ENCODE measurements around the gene RNASE11.
"Not testable (repeated sequence)": the region's sequence is repeated elsewhere in the genome, so short reads cannot be mapped to it uniquely, and the experiment has no call there.

GRCh38 chr14:20570720-20571119 lies 17.1 kb downstream of the RNASE11 start:
- TF ChIP-seq, protein P1, sequence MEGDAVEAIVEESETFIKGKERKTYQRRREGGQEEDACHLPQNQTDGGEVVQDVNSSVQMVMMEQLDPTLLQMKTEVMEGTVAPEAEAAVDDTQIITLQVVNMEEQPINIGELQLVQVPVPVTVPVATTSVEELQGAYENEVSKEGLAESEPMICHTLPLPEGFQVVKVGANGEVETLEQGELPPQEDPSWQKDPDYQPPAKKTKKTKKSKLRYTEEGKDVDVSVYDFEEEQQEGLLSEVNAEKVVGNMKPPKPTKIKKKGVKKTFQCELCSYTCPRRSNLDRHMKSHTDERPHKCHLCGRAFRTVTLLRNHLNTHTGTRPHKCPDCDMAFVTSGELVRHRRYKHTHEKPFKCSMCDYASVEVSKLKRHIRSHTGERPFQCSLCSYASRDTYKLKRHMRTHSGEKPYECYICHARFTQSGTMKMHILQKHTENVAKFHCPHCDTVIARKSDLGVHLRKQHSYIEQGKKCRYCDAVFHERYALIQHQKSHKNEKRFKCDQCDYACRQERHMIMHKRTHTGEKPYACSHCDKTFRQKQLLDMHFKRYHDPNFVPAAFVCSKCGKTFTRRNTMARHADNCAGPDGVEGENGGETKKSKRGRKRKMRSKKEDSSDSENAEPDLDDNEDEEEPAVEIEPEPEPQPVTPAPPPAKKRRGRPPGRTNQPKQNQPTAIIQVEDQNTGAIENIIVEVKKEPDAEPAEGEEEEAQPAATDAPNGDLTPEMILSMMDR (IDR thresholded peaks at IDR 0.05): not testable (repeated sequence)
- not testable (repeated sequence) for TF ChIP-seq ZFX (IDR thresholded peaks at IDR 0.05; ENCODE audit: borderline replicate concordance)
